ENCODE results near the gene AGPAT3. TPM values are rescaled to one million over a fixed set of nuclear protein-coding genes. Genes with fewer than 3 reads are reported as not detected.

Gene AGPAT3
- total and polyA plus RNA-seq, 10 of the 15 experiments (the other 5 are each of a cell fraction or from before 2014, with no cell fraction given), result 1.2 to 110 (median 30.8) TPM

DNA sequence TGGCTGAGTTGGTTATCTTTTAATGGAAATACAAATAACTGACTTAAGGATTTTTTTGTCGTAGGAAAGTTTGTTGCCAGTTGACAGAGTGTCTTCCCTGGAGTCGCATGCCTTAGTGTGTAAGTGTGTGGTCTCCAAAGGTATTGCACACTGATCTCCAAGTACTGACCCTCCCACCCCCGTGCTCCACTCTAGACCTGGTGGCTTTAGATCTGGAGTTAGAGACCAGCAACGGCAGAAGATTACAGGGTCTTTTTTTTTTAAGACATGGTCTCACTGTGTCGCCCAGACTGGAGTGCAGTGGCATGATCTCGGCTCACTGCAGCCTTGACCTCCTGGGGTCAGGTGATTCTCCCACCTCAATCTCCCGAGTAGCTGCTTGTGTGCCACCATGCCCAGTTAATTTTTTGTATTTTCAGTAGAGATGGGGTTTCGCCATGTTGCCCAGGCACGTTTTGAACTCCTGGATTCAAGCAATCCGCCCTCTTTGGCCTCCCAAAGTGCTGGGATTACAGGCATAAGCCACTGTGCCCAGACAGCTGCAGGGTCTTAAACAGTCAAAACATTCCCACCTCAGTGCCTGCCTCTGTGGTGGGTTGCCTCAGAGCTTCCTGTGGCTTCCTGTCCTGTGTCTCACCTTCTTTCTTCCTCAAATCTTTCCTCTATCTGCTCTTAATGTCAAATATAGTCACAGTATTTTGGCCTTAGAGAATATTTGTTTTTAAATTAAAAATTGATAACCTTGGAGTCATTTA is 154.0 kb downstream of the AGPAT3 start:
- no peaks in the 10 kb centered on the region for H3K9me3 ChIP-seq (replicated peaks; ENCODE audit: control insufficient read depth, insufficient read depth, low read length)
- peaks cover 92% of the 10 kb centered on the region for H3K79me2 ChIP-seq (ENCODE audit: control insufficient read depth, insufficient read depth, low read length)
- CTCF ChIA-PET, result interaction anchor here (0.8 to 1.3 kb wide), 2 partner anchors 16 to 27 kb away, joined by 3 read pairs; no protein-coding TSS in a partner anchor
- H3K4me3 ChIP-seq, result no peak overlapping the region
- DNase-seq (ENCODE audit: low read depth, low spot score), result no peak
- H3K27ac ChIP-seq (ENCODE audit: control insufficient read depth, insufficient read depth), result no peak overlapping the region
- POLR2A ChIA-PET, result interaction anchor here (0.9 to 1.1 kb wide), 2 partner anchors 25 to 290 kb away, joined by 3 read pairs; no protein-coding TSS in a partner anchor
- SMC1A ChIA-PET (ENCODE audit: uncharacterized antibody, unreplicated experiment), result no interaction called here
- WGBS (ENCODE audit: insufficient coverage, insufficient replicate concordance, low lambda C conversion rate, missing lambda C conversion rate), result 65% methylated on average over 10 of the region's 10 CpGs
- FAIRE-seq, result no peak
- TF ChIP-seq MYC (IDR thresholded peaks at IDR 0.05; ENCODE audit: insufficient read depth, insufficient read length, insufficient replicate concordance, low read length, severe bottlenecking), result no peak
- TF ChIP-seq RUNX3 (IDR thresholded peaks at IDR 0.05; ENCODE audit: low read length), result peak; percentile 46
- peaks cover 14% of the 10 kb centered on the region for H3K4me1 ChIP-seq (ENCODE audit: control insufficient read depth, insufficient read depth, low read length)
- no peak overlapping the region for H2AFZ ChIP-seq (ENCODE audit: control insufficient read depth, low read depth, low read length)
- no TSS peak for BruUV-seq (replicated peaks)
- no peaks in the 10 kb centered on the region; the same call in 1 of the 2 replicates for H4K20me1 ChIP-seq (ENCODE audit: control insufficient read depth, insufficient read depth)
- peak; percentile 10; the same call in 1 of the 3 replicates for ATAC-seq
- H3K9ac ChIP-seq (ENCODE audit: control insufficient read depth, insufficient read depth, low read length), result no peak overlapping the region
- RAD21 ChIA-PET (ENCODE audit: unreplicated experiment), result no interaction called here
- intact Hi-C loops (cut with micrococcal nuclease; ENCODE audit: unreplicated experiment), result no loop called here
- in situ Hi-C loops (cut with MboI), result loop anchor here (5.0 kb wide), 1 partner anchor 33 kb away; no protein-coding TSS in a partner anchor
- H3K27me3 ChIP-seq (replicated peaks in 1 of 2; ENCODE audit: control insufficient read depth in 2 of 2, insufficient read depth in 2 of 2, low read length in 1 of 2), result no peaks in the 10 kb centered on the region
- H3K4me2 ChIP-seq (ENCODE audit: control insufficient read depth, insufficient read depth), result peak overlapping the region; percentile 69
- H3K36me3 ChIP-seq (ENCODE audit: control insufficient read depth in 2 of 2, insufficient read depth in 2 of 2, low read length in 1 of 2), result no peaks in the 10 kb centered on the region; a peak in 1 of 4 replicates

DNA sequence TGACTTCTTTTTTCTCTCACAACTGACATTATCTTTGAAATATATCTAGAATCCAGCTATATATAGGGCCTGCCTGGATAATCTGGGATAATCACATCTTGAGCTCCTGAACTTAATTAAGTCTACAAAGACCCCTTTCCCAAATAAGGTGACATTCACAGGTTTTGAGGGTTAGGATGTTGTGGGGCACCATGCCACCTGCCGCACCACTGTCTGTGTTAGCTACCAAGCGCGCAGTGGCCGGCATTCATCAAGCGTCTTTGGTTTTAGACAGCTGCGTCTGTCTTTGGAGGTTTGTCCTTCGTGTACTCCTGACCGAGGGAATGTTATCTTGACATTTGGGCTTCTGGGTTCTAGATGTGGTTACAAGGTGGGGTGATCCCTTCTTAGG is 154.5 kb downstream of the AGPAT3 start:
- Histone ChIP-seq H4K20me1 (ENCODE audit: control insufficient read depth, insufficient read depth) (no peaks in the 10 kb centered on the region; the same call in 1 of the 2 replicates), H3K9ac (ENCODE audit: control insufficient read depth, insufficient read depth, low read length) (no peak overlapping the region), H3K79me2 (ENCODE audit: control insufficient read depth, insufficient read depth, low read length) (peaks cover 92% of the 10 kb centered on the region), H3K27me3 (replicated peaks in 1 of 2; ENCODE audit: control insufficient read depth in 2 of 2, insufficient read depth in 2 of 2, low read length in 1 of 2) (no peaks in the 10 kb centered on the region), H3K4me3 (no peak overlapping the region), H3K4me1 (ENCODE audit: control insufficient read depth, insufficient read depth, low read length) (peaks cover 14% of the 10 kb centered on the region), H3K27ac (ENCODE audit: control insufficient read depth, insufficient read depth) (no peak overlapping the region), H3K9me3 (replicated peaks; ENCODE audit: control insufficient read depth, insufficient read depth, low read length) (no peaks in the 10 kb centered on the region), H3K4me2 (ENCODE audit: control insufficient read depth, insufficient read depth) (no peak overlapping the region), H2AFZ (ENCODE audit: control insufficient read depth, low read depth, low read length) (no peak overlapping the region), H3K36me3 (ENCODE audit: control insufficient read depth in 2 of 2, insufficient read depth in 2 of 2, low read length in 1 of 2) (no peaks in the 10 kb centered on the region; a peak in 1 of 4 replicates)
- DNase-seq (ENCODE audit: low read depth, low spot score) (no peak), ATAC-seq (no peak), FAIRE-seq (no peak)
- in situ Hi-C loops (cut with MboI), result loop anchor here (5.0 kb wide), 1 partner anchor 33 kb away; no protein-coding TSS in a partner anchor
- intact Hi-C loops (cut with micrococcal nuclease; ENCODE audit: unreplicated experiment), result no loop called here
- ChIA-PET CTCF (interaction anchor here (0.8 to 1.3 kb wide), 2 partner anchors 16 to 26 kb away, joined by 3 read pairs; no protein-coding TSS in a partner anchor), RAD21 (ENCODE audit: unreplicated experiment) (no interaction called here), POLR2A (interaction anchor here (1.1 to 1.9 kb wide), 2 partner anchors 8 to 291 kb away, joined by 3 to 5 read pairs; partner anchors contain the start of gene TRAPPC10), SMC1A (ENCODE audit: uncharacterized antibody, unreplicated experiment) (interaction anchor here (0.7 kb wide), 1 partner anchor 23 kb away, joined by 3 read pairs; no protein-coding TSS in a partner anchor)
- WGBS (ENCODE audit: insufficient coverage, insufficient replicate concordance, low lambda C conversion rate, missing lambda C conversion rate), result 95% methylated on average over 8 of the region's 8 CpGs
- TF ChIP-seq, protein P1, sequence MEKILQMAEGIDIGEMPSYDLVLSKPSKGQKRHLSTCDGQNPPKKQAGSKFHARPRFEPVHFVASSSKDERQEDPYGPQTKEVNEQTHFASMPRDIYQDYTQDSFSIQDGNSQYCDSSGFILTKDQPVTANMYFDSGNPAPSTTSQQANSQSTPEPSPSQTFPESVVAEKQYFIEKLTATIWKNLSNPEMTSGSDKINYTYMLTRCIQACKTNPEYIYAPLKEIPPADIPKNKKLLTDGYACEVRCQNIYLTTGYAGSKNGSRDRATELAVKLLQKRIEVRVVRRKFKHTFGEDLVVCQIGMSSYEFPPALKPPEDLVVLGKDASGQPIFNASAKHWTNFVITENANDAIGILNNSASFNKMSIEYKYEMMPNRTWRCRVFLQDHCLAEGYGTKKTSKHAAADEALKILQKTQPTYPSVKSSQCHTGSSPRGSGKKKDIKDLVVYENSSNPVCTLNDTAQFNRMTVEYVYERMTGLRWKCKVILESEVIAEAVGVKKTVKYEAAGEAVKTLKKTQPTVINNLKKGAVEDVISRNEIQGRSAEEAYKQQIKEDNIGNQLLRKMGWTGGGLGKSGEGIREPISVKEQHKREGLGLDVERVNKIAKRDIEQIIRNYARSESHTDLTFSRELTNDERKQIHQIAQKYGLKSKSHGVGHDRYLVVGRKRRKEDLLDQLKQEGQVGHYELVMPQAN (conservative IDR thresholded peaks at IDR 0.05), result no peak
- TF ChIP-seq FOS (IDR thresholded peaks at IDR 0.05; ENCODE audit: borderline replicate concordance, extremely low read depth, insufficient read length), result no peak
- no peak for TF ChIP-seq NFIC (IDR thresholded peaks at IDR 0.05; ENCODE audit: low read depth, low read length)
- TF ChIP-seq MEF2B (IDR thresholded peaks at IDR 0.05; ENCODE audit: partially characterized antibody, poor library complexity, severe bottlenecking), result no peak
- no peak for TF ChIP-seq MTA2 (IDR thresholded peaks at IDR 0.05; ENCODE audit: low read depth)
- no peak for TF ChIP-seq NR2F1 (conservative IDR thresholded peaks at IDR 0.05)
- no peak for TF ChIP-seq SMAD5 (IDR thresholded peaks at IDR 0.05; ENCODE audit: low read depth)
- BruUV-seq (replicated peaks), result no TSS peak
